Heart right ventricle (tissue), 16 donors: ENCODE data around the gene MAPK11. TPM values are rescaled to one million over a fixed set of nuclear protein-coding genes. Genes with fewer than 3 reads are reported as not detected.

ENCODE experiments used
- ATAC-seq, 8 donors: fragments of 200-7000 bp; cut with Tn5 transposase; one replicate each; pipeline ENCODE4 v1.9.1; 2020; ENCODE audit warnings: mild to moderate bottlenecking in 8 of 8, moderate library complexity in 8 of 8, moderate number of reproducible peaks in 1 of 8
- DNase-seq, 2 donors: peaks; one replicate each; pipeline ENCODE4 v3.0.0-alpha.2; 2020
- H3K27ac ChIP-seq, 10 donors: fragments of 200-600 bp; sonication (generic) in 2 of 10; one replicate each; pipeline versions ENCODE4 v1.5.0 to v1.8.0; 2020 to 2022; ENCODE audit warnings: mild to moderate bottlenecking in 3 of 10
- H3K27me3 ChIP-seq, 7 donors: fragments of 200-600 bp; one replicate each; pipeline ENCODE4 v1.8.0; 2021 to 2022; ENCODE audit warnings: mild to moderate bottlenecking in 2 of 7
- H3K36me3 ChIP-seq, 9 donors: fragments of 200-600 bp; sonication (generic) in 1 of 9; one replicate each; pipeline versions ENCODE4 v1.5.0 to v1.8.0; 2020 to 2022; ENCODE audit warnings: mild to moderate bottlenecking in 2 of 9
- H3K4me1 ChIP-seq, 9 donors: fragments of 200-600 bp; sonication (generic) in 1 of 9; one replicate each; pipeline versions ENCODE4 v1.5.0 to v1.8.0; 2020 to 2022; ENCODE audit warnings: mild to moderate bottlenecking in 4 of 9
- H3K4me3 ChIP-seq, 10 donors: fragments of 200-600 bp; sonication (generic) in 2 of 10; one replicate each; pipeline versions ENCODE4 v1.5.0 to v1.8.0; 2020 to 2022; ENCODE audit warnings: mild to moderate bottlenecking in 7 of 10, moderate library complexity in 2 of 10
- H3K9me3 ChIP-seq, 11 donors: fragments of 200-600 bp in 10 of 11; sonication (generic) in 2 of 11; one replicate each; pipeline versions ENCODE4 v1.5.0 to v1.8.0; 2013 to 2022; ENCODE audit warnings: mild to moderate bottlenecking in 2 of 11, control low read depth in 1 of 11, moderate library complexity in 1 of 11
- CTCF ChIP-seq, 9 donors: fragments of 200-600 bp; sonication (generic) in 2 of 9; IDR thresholded peaks; one replicate each; pipeline versions ENCODE4 v1.5.0 to v1.8.0; 2021 to 2022; ENCODE audit warnings: antibody characterized with exemption in 9 of 9, mild to moderate bottlenecking in 5 of 9, moderate library complexity in 1 of 9
- WGBS, 2 donors: extraction: QIAGEN DNeasy Blood & Tissue Kit; methylation state at CpG; one replicate each; pipeline ENCODE4 v1.1.7; 2013; ENCODE audit warnings: inconsistent platforms in 1 of 2; 5-methylcytosine and 5-hydroxymethylcytosine counted together
- intact Hi-C, 10 donors: fragments of 100-400 bp; cut with DNase I; formaldehyde crosslinking; loops; one replicate each; pipeline versions ENCODE4 v1.11.1 to v1.14.2; 2022
- polyA plus RNA-seq, 2 donors: library from polyadenylated mRNA; stranded (reverse); fragments of 200-250 nt; gene quantifications; one replicate each; pipeline ENCODE4 v1.2.3, GENCODE V29; 2013
- total RNA-seq, 10 donors: library from RNA; stranded (reverse); fragmentation: NEBNext Ultra II Directional in 3 of 10; extraction: Animal tissue kit (Norgen Biotek cat#: 25700) in 3 of 10; gene quantifications; one replicate each; pipeline versions ENCODE4 v1.2.1 to v1.2.4, GENCODE V29; 2021 to 2023
- donor health status: Arrhythmogenic right ventricular cardiomyopathy.
- donor health status: ischemic (EF 13 %, LVEDD 7.1; RV severe dilation, severe dysfunction).
- donor health status: healthy with polysubstance abuse.
- donor health status: DM: no; HTN: yes; CAD: no.
- donor health status: DM: no; HTN: no; CAD: no.
- donor health status: ischemic (EF 25% LVEDD 6.9; RV normal size, moderate dysfunction).
- donor health status: ischemic (EF 25% LVEDD 5.7; RV mildly dilated, moderate dysfunction).
- donor health status: healthy.
- donor health status: DM: yes; HTN: yes; CAD: no.
- donor health status: Ischemic cardiomyopathy.
- donor health status: ischemic (EF 35%, LVEDD 5.7; RV mildly dilated, moderate dysfunction).
- donor health status: nonischemic (EF 11% LVEDD 7.7; RV severe dilation, severe dysfunction).
- donor health status: DM: yes; HTN: yes; CAD: no.
- donor health status: PGD.
- donor health status: ischemic (EF 29% LVEDD 5.4; RV normal size, mild dysfunction).
- donor health status: nonischemic (EF 23%, LVEDD 6.1; RV moderate dilation, normal function).

The MAPK11 gene
- total and polyA plus RNA-seq, 12 donors, result 4.3 to 18.0 (median 7.2) TPM

GRCh38 chr22:50257041-50257440 is 13.1 kb downstream of the MAPK11 start:
- Histone ChIP-seq H3K27me3 (peaks cover 0 to 15% (median 0%) of the 10 kb centered on the region in 7 donors), H3K27ac (peak overlapping the region in 1 of 10 donors; percentile 17), H3K9me3 (no peaks in the 10 kb centered on the region), H3K4me1 (peaks cover 4 to 36% (median 17%) of the 10 kb centered on the region in 9 donors), H3K4me3 (no peak overlapping the region), H3K36me3 (peaks cover 0 to 18% (median 0%) of the 10 kb centered on the region in 9 donors)
- WGBS, 2 donors, result 82 to 94% methylated on average over 16 of the region's 16 CpGs
- ATAC-seq (no peak), DNase-seq (no peak)
- TF ChIP-seq CTCF (IDR thresholded peaks at IDR 0.05), result no peak
- intact Hi-C loops, result loop anchor here in 1 of 10 donors (5.0 kb wide), 1 partner anchor 80 kb away; no protein-coding TSS in a partner anchor

GRCh38 chr22:50256258-50256862 is 13.8 kb downstream of the MAPK11 start:
- TF ChIP-seq CTCF (IDR thresholded peaks at IDR 0.05), result no peak
- 89 to 92% methylated on average over 12 of the region's 12 CpGs for WGBS, 2 donors
- no peak for DNase-seq
- H3K4me3 ChIP-seq, result no peak overlapping the region
- ATAC-seq, result no peak
- peaks cover 0 to 39% (median 19%) of the 10 kb centered on the region in 9 donors for H3K4me1 ChIP-seq
- intact Hi-C loops, result loop anchor here in 1 of 10 donors (5.0 kb wide), 1 partner anchor 81 kb away; no protein-coding TSS in a partner anchor
- no peaks in the 10 kb centered on the region for H3K9me3 ChIP-seq
- H3K36me3 ChIP-seq, result peaks cover 0 to 18% (median 0%) of the 10 kb centered on the region in 9 donors
- H3K27ac ChIP-seq, result no peak overlapping the region
- H3K27me3 ChIP-seq, result peaks cover 0 to 11% (median 0%) of the 10 kb centered on the region in 7 donors

- no peak for DNase-seq
- 93% methylated on average over 17 of the region's 17 CpGs for WGBS, 2 donors
- peaks cover 2 to 43% (median 23%) of the 10 kb centered on the region in 9 donors for H3K4me1 ChIP-seq
- H3K27me3 ChIP-seq, result peaks cover 0 to 6% (median 0%) of the 10 kb centered on the region in 7 donors
- intact Hi-C loops, result loop anchor here in 1 of 10 donors (5.0 kb wide), 1 partner anchor 82 kb away; no protein-coding TSS in a partner anchor
- H3K27ac ChIP-seq, result no peak overlapping the region
- no peak for TF ChIP-seq CTCF (IDR thresholded peaks at IDR 0.05)
- no peak overlapping the region for H3K4me3 ChIP-seq
- H3K9me3 ChIP-seq, result no peaks in the 10 kb centered on the region
- ATAC-seq, result no peak
- peaks cover 0 to 18% (median 0%) of the 10 kb centered on the region in 9 donors for H3K36me3 ChIP-seq
Observed at GRCh38 chr22:50255607-50256006, 14.6 kb downstream of the MAPK11 start.

DNA sequence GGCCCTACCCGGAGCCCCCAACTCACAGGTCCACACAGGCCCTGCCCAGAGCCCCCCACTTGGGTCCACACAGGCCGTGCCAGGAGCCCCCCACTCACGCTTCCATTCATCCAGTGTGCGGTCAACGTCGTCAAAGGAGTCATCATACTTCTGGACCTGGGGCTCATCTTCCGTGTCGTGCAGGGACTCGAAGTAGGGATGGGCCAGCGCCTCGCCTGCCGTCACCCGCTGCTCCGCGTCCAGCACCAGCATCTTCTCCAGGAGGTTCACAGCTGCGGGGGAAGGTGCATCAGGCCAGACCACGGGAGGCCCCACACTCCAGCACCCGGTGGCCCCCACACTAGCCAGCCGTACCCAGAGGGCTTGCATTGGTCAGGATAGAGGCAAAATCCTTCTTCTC is 15.1 kb downstream of the MAPK11 start:
- 89% methylated on average over 19 of the region's 19 CpGs for WGBS, 2 donors
- Histone ChIP-seq H3K4me3 (no peak overlapping the region), H3K27ac (no peak overlapping the region), H3K36me3 (peaks cover 0 to 18% (median 0%) of the 10 kb centered on the region in 9 donors), H3K9me3 (no peaks in the 10 kb centered on the region), H3K4me1 (peaks cover 8 to 43% (median 24%) of the 10 kb centered on the region in 9 donors), H3K27me3 (peaks cover 0 to 1% (median 0%) of the 10 kb centered on the region in 7 donors)
- ATAC-seq (no peak), DNase-seq (no peak)
- intact Hi-C loops, result loop anchor here in 1 of 10 donors (5.0 kb wide), 1 partner anchor 82 kb away; no protein-coding TSS in a partner anchor
- no peak for TF ChIP-seq CTCF (IDR thresholded peaks at IDR 0.05)
